Measurements from ENCODE around the gene GRSF1. TPM values are rescaled to one million over a fixed set of nuclear protein-coding genes. Genes with fewer than 3 reads are reported as not detected.

GRSF1 gene
- total and polyA plus RNA-seq, 2 of the 13 experiments (the other 11 are each of a cell fraction or from before 2014, with no cell fraction given), result 66.5 to 103 TPM

DNA sequence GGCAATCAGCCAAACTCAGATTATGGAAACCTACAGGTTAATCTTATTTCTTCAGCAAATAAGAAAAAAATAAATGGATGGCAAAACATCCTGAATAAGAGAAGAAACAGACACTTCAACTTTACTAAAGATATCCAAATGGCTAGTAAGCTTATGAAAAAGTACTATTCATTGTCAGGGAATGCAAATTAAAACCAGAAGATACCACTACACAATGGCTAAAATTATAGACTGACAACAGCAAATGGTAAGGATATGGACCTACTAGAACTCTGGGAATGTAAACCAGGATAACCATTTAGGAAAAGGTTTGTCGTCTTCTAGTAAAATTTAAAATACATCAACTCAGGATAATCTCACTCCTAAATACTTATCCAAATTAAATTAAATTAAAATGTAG is 24.3 kb downstream of the GRSF1 start (continued):
- TF ChIP-seq, protein P1, sequence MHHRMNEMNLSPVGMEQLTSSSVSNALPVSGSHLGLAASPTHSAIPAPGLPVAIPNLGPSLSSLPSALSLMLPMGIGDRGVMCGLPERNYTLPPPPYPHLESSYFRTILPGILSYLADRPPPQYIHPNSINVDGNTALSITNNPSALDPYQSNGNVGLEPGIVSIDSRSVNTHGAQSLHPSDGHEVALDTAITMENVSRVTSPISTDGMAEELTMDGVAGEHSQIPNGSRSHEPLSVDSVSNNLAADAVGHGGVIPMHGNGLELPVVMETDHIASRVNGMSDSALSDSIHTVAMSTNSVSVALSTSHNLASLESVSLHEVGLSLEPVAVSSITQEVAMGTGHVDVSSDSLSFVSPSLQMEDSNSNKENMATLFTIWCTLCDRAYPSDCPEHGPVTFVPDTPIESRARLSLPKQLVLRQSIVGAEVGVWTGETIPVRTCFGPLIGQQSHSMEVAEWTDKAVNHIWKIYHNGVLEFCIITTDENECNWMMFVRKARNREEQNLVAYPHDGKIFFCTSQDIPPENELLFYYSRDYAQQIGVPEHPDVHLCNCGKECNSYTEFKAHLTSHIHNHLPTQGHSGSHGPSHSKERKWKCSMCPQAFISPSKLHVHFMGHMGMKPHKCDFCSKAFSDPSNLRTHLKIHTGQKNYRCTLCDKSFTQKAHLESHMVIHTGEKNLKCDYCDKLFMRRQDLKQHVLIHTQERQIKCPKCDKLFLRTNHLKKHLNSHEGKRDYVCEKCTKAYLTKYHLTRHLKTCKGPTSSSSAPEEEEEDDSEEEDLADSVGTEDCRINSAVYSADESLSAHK (CRISPR knock-in tag; IDR thresholded peaks at IDR 0.05; ENCODE audit: borderline replicate concordance), result no peak
- TF ChIP-seq ZBTB39 (CRISPR knock-in tag; IDR thresholded peaks at IDR 0.05) (no peak), ZNF292 (CRISPR knock-in tag; IDR thresholded peaks at IDR 0.05; ENCODE audit: borderline replicate concordance, low read depth) (no peak), ZNF251 (CRISPR knock-in tag; IDR thresholded peaks at IDR 0.05) (no peak), ZNF619 (CRISPR knock-in tag; IDR thresholded peaks at IDR 0.05) (no peak), POLR2AphosphoS5 (IDR thresholded peaks at IDR 0.05; ENCODE audit: low read depth, low read length) (no peak), GATAD1 (CRISPR knock-in tag; IDR thresholded peaks at IDR 0.05) (no peak)

GRCh38 chr4:70808151-70808550 is 31.5 kb downstream of the GRSF1 start:
- POLR2A ChIA-PET, result no interaction called here
- intact Hi-C loops (cut with micrococcal nuclease; ENCODE audit: unreplicated experiment) (no loop called here), in situ Hi-C loops (cut with HindIII; ENCODE audit: extremely low pct_ligation_motif_present, low pct_unique_long_range_greater_than_20kb) (no loop called here)
- Histone ChIP-seq H3K4me2 (ENCODE audit: low read depth, low read length) (no peak overlapping the region), H3K36me3 (replicated peaks in 1 of 2; ENCODE audit: control insufficient read depth in 1 of 2, insufficient read depth in 2 of 2, low read length in 2 of 2) (no peaks in the 10 kb centered on the region), H3K27me3 (ENCODE audit: control insufficient read depth in 1 of 2, insufficient read depth in 2 of 2, low read length in 2 of 2) (no peaks in the 10 kb centered on the region), H2AFZ (ENCODE audit: low read length) (no peak overlapping the region), H3K4me1 (ENCODE audit: insufficient read depth, low read length) (no peaks in the 10 kb centered on the region), H3K9ac (ENCODE audit: insufficient read depth, low read depth, low read length) (no peak overlapping the region), H3K9me3 (ENCODE audit: low read length) (no peaks in the 10 kb centered on the region), H3K27ac (ENCODE audit: extremely low read length, insufficient read depth, low read length) (no peak overlapping the region), H3K4me3 (replicated peaks in 1 of 3; ENCODE audit: insufficient read depth in 1 of 3, low read depth in 2 of 3, low read length in 3 of 3) (no peak overlapping the region), H4K20me1 (ENCODE audit: insufficient read depth, low read length) (no peaks in the 10 kb centered on the region), H3K79me2 (ENCODE audit: insufficient read depth, low read length) (no peaks in the 10 kb centered on the region)
- FAIRE-seq, result no peak
- CTCF ChIA-PET (ENCODE audit: low intra/inter-chr PET ratio, low total read pairs), result no interaction called here
- BruUV-seq (replicated peaks), result no TSS peak
- WGBS (ENCODE audit: low lambda C conversion rate), result 100% methylated on average over 1 of the region's 1 CpG
- no peak for ATAC-seq
- DNase-seq (ENCODE audit: low spot score), result no peak
- TF ChIP-seq POLR2A (IDR thresholded peaks at IDR 0.05; ENCODE audit: insufficient read depth in 1 of 2, low read depth in 2 of 2, low read length in 2 of 2), result no peak
- no peak for TF ChIP-seq TEF (CRISPR knock-in tag; IDR thresholded peaks at IDR 0.05)
- TF ChIP-seq RNF219 (CRISPR knock-in tag; IDR thresholded peaks at IDR 0.05), result no peak
- TF ChIP-seq PLRG1 (conservative IDR thresholded peaks at IDR 0.05), result no peak
- TF ChIP-seq GLI4 (CRISPR knock-in tag; IDR thresholded peaks at IDR 0.05; ENCODE audit: borderline replicate concordance), result no peak
- TF ChIP-seq ZNF136 (CRISPR knock-in tag; IDR thresholded peaks at IDR 0.05; ENCODE audit: low read depth), result no peak
- TF ChIP-seq ZNF337 (CRISPR knock-in tag; IDR thresholded peaks at IDR 0.05; ENCODE audit: borderline replicate concordance, low read depth), result no peak
- TF ChIP-seq ZNF569 (CRISPR knock-in tag; IDR thresholded peaks at IDR 0.05; ENCODE audit: borderline replicate concordance), result no peak
- no peak for TF ChIP-seq ZSCAN31 (CRISPR knock-in tag; IDR thresholded peaks at IDR 0.05; ENCODE audit: low read depth)
- TF ChIP-seq, protein P2, sequence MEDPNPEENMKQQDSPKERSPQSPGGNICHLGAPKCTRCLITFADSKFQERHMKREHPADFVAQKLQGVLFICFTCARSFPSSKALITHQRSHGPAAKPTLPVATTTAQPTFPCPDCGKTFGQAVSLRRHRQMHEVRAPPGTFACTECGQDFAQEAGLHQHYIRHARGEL (CRISPR knock-in tag; IDR thresholded peaks at IDR 0.05), result no peak
- TF ChIP-seq ZNF879 (CRISPR knock-in tag; IDR thresholded peaks at IDR 0.05), result no peak
